ENCODE data around the gene LRRC36.
"Not testable (repeated sequence)": the region's sequence is repeated elsewhere in the genome, so short reads cannot be mapped to it uniquely, and the experiment has no call there.

Gene LRRC36

DNA sequence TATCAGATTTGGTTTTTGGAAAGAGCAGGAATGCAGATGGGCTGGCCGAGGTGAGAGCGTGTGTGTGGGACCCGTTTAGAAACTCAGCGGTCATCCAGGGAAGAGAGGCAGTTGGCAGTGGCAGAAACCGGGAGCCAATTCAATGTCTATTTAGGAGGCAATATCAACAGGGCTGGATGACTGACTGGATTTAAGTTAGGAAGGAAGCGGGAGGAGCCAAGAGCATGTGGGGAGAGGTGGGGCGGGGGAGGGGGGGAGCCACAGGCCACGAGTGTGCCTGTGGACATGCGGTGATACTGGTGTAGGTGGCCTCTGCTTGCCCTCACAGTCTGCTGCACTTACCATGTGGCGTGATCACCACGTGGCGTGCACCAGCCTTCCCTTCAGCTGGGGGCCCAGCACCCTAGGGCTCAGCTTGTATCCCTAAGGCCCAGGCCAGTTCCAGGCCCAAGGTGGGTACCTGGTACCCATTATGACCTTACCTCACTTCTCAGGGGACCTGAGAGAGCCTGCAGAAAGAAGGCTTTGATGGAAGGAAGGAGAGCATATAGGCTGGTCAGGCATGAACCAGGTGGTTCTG lies 77.5 kb downstream of the LRRC36 start:
- no peak for DNase-seq (ENCODE audit: low read depth in 2 of 2)

DNA sequence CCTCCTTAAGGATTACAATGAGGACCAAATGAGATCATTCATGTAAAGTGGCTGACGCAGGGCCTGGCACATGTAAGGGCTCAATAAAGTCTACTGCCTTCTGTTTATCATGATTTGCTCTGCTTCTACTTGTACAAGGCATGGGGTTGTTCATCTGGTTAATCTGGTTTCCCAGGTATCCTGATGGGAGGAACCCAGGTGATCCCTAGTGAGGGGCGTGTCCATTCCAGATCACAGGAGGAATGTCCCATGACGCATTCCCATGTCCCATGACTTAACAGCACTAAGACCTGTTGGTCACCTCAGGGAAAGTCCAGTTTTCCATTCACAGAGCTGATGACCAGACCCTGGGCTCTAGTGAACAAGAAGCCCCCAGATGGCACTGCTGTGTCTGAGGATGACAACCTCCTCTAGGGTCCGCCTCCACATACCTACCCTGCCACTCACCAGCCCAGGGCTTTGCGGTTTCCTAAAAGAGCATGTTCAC lies 78.2 kb downstream of the LRRC36 start:
- no peak for DNase-seq (ENCODE audit: low read depth in 2 of 2)

GRCh38 chr16:67405336-67405735 lies 78.7 kb downstream of the LRRC36 start:
- DNase-seq (ENCODE audit: low read depth in 2 of 2): no peak

DNA sequence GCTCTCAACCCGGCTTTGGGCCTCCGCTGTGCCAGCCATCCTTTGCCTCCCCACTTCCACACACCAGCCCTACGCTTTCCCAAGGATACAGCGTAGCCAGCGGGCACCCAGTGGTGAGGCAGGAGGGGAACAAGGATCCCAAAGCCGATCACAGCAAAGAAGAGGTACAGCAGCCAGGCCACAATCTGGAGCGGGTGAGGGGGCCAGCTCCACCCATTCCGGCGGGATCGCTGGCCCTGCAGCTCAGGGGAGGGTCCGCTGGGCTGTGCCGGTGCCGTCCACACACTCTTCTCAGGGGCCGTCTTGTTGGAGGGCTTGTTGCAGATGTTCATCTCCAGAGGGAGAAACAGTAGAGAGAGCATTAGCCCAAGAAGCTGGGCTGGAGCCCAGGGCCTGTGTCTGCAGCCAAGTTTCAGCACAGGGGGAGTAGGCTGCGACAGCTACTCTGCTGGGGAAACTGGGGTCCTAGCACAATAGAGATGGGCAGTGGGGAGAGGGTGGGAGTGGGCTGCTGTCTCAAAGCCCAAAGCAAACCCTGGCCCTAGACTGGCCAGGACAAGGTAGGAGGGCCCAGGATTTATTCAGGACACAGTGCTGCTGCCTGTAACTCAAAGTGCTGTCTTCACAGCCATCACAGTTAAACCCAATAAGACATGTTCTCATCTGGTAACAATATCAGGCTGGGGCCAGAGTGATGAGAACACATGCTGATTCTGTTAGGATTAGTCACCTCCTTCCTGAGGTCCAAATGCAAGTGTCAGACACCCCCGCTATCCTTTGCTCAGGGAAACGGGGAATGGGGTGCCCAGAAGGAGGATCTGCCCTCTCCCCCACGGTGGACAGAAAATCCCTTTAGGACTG lies 79.7 kb downstream of the LRRC36 start:
- DNase-seq (ENCODE audit: low read depth in 2 of 2): no peak

GRCh38 chr16:67407176-67407787 lies 80.7 kb downstream of the LRRC36 start:
- no peak for DNase-seq (ENCODE audit: low read depth in 2 of 2)

- no peak for DNase-seq (ENCODE audit: low read depth in 2 of 2)
Observed at GRCh38 chr16:67407788-67408452, 81.3 kb downstream of the LRRC36 start.

GRCh38 chr16:67409631-67410030 lies 83.0 kb downstream of the LRRC36 start:
- DNase-seq (ENCODE audit: low read depth in 2 of 2): no peak

DNA sequence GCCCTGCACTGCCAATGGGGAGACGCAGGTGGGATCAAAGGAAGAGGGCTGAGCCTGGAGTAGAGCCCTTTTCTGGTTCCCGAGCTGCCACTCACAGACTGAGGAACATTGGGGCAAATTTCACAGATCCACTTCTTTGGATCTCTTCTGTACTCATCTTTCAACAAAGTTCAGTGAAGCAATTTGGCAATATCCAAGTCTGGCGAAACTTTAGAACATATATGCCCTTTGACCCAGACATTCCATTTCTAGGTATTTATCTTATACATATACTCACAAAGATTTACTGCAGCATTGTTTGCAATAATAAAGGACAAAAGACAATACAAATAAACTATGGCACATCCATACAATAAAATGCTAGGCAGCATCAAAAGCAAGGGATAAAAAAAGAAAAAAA lies 84.7 kb downstream of the LRRC36 start:
- DNase-seq (ENCODE audit: low read depth in 2 of 2): no peak

DNA sequence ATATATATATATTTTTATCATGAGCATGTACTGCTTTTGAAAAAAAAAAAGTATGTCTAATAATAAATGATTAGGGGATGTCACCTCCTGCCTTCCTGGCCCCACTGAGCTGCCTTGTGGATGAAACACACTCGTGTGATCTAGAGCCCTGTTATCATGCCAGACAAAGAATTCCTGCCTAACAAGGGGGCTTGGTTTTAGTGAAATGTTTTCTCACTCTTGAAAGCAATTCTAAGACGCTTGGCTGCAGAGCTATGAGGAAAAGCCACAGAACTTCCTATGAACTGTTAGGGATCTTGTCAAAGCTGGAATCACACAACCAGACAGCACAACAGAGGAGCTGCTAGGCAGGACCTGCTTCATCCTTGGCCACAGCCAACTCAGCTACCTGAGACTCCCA lies 85.7 kb downstream of the LRRC36 start:
- DNase-seq (ENCODE audit: low read depth in 2 of 2): no peak

DNA sequence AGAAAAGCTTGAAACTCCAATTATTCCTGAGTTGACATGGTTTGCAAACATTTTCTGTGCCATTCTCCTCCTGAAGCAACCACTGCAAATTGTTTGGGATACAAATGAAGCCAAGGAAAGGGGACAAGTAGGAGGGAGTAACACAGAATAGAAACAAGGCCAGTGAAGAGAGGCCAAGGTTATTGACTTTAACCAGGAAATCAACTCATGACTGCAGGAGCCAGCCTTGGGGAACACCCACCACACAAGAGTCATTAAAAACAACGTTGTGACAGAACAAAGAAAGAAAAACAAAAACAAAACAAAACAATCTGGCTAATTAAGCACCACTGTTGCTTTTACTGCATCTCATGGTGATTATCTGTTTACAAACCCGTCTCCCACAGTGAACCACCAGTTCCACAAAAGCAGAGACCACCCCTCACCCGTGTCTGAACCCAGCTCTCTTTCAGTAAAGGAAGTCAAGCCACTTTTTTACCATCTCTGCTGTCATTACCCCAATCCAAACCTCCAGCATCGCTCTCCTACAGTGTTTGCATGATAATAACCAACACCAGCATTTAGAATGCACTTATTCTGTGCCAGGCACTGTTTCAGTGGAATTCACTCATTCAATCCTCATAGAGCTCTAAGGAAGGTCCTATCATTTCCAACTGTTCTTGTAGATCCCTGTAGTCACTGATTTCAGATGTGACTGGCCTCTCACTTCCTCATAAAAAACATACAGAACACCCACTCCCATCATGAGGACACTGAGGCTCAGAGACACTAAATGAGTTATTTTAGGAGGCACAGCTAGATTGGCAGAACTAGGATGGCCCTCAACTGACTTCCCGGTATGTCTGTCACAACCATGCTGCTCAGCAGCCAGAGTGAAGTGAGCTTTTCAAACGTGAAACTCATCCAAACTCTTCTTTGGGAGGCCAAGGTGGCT lies 87.6 kb downstream of the LRRC36 start:
- DNase-seq (ENCODE audit: low read depth in 2 of 2): no peak

GRCh38 chr16:67415421-67415820 lies 88.8 kb downstream of the LRRC36 start:
- DNase-seq (ENCODE audit: low read depth in 2 of 2): not testable (repeated sequence)

DNA sequence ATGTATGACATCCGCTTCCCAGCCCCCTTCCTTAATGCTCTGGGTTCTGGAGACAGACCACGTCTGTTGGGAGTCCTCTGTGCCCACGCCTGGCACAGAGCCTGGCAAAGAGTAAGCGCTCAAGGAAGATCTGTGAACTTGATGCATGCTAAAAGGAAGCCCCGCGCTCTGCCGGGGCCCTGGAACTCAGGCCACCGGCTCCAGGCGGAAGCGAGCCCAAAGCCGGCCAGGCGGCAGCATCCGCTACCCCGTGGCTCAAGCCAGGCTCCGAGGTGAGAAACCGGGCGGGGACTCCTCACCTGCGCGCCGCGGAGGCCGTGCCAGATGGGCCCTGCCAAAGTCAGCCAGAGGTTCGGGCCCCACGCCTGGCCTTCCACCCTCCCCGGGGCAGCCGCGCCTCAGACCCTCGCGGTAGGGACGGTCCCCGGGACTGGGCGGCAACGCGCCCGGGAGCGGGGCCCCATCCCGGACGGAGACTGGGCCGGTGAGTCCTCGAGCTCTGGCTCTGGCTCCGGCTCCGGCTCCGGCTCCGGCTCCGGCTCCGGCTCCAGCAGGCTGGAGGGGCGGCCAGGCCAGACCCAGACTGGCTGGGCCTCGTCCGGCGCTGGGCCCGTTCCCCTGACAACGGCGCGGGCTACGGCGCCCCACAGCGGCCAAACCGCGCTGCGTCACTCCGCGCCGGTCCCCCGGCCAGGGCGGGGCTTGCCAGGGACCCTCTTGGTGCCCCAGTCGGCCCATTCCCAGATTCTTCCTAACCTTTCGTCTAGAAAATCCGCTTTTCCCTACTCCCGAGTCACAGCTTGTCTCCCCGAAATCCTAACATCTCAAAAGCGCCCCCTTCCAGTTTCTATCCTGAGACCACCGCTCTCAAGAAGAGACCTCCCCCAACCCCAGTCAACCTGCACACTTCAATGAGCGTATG lies 89.5 kb downstream of the LRRC36 start, which contains the start of gene ZDHHC1:
Gene ZDHHC1 (minus strand): TSS at position 606 of the 922 bp plus-strand sequence. CDS start 8,702 bp downstream, outside the sequence.
- no peak for DNase-seq (ENCODE audit: low read depth in 2 of 2)

GRCh38 chr16:67417333-67418061 lies 90.9 kb downstream of the LRRC36 start:
- DNase-seq (ENCODE audit: low read depth in 2 of 2): no peak

GRCh38 chr16:67419502-67419901 lies 92.9 kb downstream of the LRRC36 start:
- DNase-seq (ENCODE audit: low read depth in 2 of 2): no peak

- DNase-seq (ENCODE audit: low read depth in 2 of 2): no peak
Observed at GRCh38 chr16:67419931-67420330, 93.3 kb downstream of the LRRC36 start.

DNA sequence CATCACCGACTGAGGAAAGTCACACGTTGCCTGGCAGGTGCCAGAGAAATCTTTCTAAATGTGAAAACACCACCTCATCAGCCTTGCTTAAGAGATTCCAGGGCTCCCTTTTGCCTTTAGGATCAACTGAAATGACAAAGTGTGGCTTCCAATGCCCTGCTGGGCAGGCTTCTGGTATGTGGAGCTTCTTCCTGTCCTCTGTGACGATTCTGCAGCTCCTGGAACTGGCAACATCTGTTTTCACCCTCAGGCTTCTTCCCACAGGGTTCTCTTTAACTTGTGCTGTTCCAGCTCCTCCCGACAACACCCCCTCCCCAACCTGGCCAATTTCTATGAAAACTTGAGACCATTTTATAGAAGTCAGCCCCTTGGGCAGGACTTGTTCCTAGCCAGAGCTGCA lies 94.4 kb downstream of the LRRC36 start:
- no peak for DNase-seq (ENCODE audit: low read depth in 2 of 2)

- DNase-seq (ENCODE audit: low read depth in 2 of 2): no peak
Observed at GRCh38 chr16:67423015-67423414, 96.4 kb downstream of the LRRC36 start.

- DNase-seq (ENCODE audit: low read depth in 2 of 2): no peak
Observed at GRCh38 chr16:67423611-67424260, 97.1 kb downstream of the LRRC36 start.

- no peak for DNase-seq (ENCODE audit: low read depth in 2 of 2)
Observed at GRCh38 chr16:67424261-67424615, 97.6 kb downstream of the LRRC36 start.

All from activated CD8-positive, alpha-beta memory T cell treated with anti-CD3 and anti-CD28 coated beads for 4 hours (primary cell).